Activated T-cell treated with anti-CD3 and anti-CD28 coated beads, Interleukin-2, amount 50 U/mL, for 48 hours (primary cell): ENCODE data around the gene AFF3.

Experiments
- DNase-seq, 2 experiments: peaks; one replicate each; pipeline ENCODE4 v3.0.0-alpha.2; 2020

The AFF3 gene

GRCh38 chr2:99876956-99877355, 265.4 kb downstream of the AFF3 start:
- no peak for DNase-seq

- no peak for DNase-seq
These were observed 266.7 kb downstream of the AFF3 start for GRCh38 chr2:99875627-99876201.

- no peak for DNase-seq
These were observed 274.1 kb downstream of the AFF3 start for GRCh38 chr2:99868260-99868659.

- no peak for DNase-seq
These were observed 274.6 kb downstream of the AFF3 start for GRCh38 chr2:99867770-99868169.

GRCh38 chr2:99865818-99866676, 276.3 kb downstream of the AFF3 start:
- no peak for DNase-seq

GRCh38 chr2:99864561-99865553, 277.5 kb downstream of the AFF3 start:
- no peak for DNase-seq

- no peak for DNase-seq
These were observed 278.5 kb downstream of the AFF3 start for GRCh38 chr2:99863903-99864270.

- DNase-seq = no peak
These were observed 279.0 kb downstream of the AFF3 start for GRCh38 chr2:99863236-99863902.

GRCh38 chr2:99862566-99862965, 279.8 kb downstream of the AFF3 start:
- DNase-seq = no peak

- DNase-seq = no peak
These were observed 281.0 kb downstream of the AFF3 start for GRCh38 chr2:99861376-99861760.

- no peak for DNase-seq
These were observed 281.5 kb downstream of the AFF3 start for GRCh38 chr2:99860720-99861375.

- no peak for DNase-seq
These were observed 283.3 kb downstream of the AFF3 start for GRCh38 chr2:99858951-99859596.

- no peak for DNase-seq
These were observed 284.4 kb downstream of the AFF3 start for GRCh38 chr2:99857867-99858444.

GRCh38 chr2:99857372-99857771, 285.0 kb downstream of the AFF3 start:
- no peak for DNase-seq

- DNase-seq = no peak
These were observed 286.3 kb downstream of the AFF3 start for GRCh38 chr2:99856119-99856518.

- DNase-seq = no peak
These were observed 288.0 kb downstream of the AFF3 start for GRCh38 chr2:99854236-99854852.

GRCh38 chr2:99852956-99853355, 289.4 kb downstream of the AFF3 start:
- DNase-seq = no peak

- no peak for DNase-seq
These were observed 289.9 kb downstream of the AFF3 start for GRCh38 chr2:99852376-99852934.

- DNase-seq = no peak
These were observed 290.6 kb downstream of the AFF3 start for GRCh38 chr2:99851811-99852210.

GRCh38 chr2:99851089-99851488, 291.3 kb downstream of the AFF3 start:
- DNase-seq = no peak
